ENCODE data around the gene GALNT14. TPM values are rescaled to one million over a fixed set of nuclear protein-coding genes. Genes with fewer than 3 reads are reported as not detected.

Gene GALNT14
- polyA plus RNA-seq, 1 experiment, result 0.07 TPM

DNA sequence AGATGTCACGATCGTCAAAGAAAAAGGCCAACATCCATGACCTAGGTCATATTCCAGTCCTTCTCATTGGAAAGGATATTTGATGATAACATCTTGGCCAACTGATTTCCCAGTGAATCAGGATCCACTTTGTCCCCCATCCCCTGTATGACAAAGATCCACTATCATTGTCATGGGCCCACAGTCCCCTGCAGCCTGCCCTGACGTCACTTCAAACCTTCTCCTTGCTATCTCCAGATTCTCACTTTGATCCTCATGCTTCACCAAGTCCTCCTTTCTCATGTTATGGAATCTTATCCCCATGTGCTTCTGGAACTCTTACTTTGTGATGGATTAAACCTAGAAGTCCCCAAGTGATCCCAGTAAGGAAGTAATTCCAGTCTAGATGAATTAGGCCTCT, 25.7 kb downstream of the GALNT14 start:
- H3K27ac ChIP-seq (ENCODE audit: low read depth, low read length), result no peak overlapping the region
- TF ChIP-seq, protein P1, sequence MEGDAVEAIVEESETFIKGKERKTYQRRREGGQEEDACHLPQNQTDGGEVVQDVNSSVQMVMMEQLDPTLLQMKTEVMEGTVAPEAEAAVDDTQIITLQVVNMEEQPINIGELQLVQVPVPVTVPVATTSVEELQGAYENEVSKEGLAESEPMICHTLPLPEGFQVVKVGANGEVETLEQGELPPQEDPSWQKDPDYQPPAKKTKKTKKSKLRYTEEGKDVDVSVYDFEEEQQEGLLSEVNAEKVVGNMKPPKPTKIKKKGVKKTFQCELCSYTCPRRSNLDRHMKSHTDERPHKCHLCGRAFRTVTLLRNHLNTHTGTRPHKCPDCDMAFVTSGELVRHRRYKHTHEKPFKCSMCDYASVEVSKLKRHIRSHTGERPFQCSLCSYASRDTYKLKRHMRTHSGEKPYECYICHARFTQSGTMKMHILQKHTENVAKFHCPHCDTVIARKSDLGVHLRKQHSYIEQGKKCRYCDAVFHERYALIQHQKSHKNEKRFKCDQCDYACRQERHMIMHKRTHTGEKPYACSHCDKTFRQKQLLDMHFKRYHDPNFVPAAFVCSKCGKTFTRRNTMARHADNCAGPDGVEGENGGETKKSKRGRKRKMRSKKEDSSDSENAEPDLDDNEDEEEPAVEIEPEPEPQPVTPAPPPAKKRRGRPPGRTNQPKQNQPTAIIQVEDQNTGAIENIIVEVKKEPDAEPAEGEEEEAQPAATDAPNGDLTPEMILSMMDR (IDR thresholded peaks at IDR 0.05; ENCODE audit: low read depth, low read length), result no peak
- DNase-seq (ENCODE audit: low read depth, low spot score), result no peak
- no peaks in the 10 kb centered on the region for H3K9me3 ChIP-seq (ENCODE audit: control insufficient read depth, insufficient read depth, low read length)
- no peak overlapping the region for H3K4me3 ChIP-seq (ENCODE audit: low read depth, low read length)
- ChIA-PET POLR2A (no interaction called here), CTCF (interaction anchor here (0.6 kb wide), 1 partner anchor 26 kb away, joined by 5 read pairs; no protein-coding TSS in a partner anchor)
- no peaks in the 10 kb centered on the region for H3K27me3 ChIP-seq (ENCODE audit: control insufficient read depth, insufficient read depth, low read length)

DNA sequence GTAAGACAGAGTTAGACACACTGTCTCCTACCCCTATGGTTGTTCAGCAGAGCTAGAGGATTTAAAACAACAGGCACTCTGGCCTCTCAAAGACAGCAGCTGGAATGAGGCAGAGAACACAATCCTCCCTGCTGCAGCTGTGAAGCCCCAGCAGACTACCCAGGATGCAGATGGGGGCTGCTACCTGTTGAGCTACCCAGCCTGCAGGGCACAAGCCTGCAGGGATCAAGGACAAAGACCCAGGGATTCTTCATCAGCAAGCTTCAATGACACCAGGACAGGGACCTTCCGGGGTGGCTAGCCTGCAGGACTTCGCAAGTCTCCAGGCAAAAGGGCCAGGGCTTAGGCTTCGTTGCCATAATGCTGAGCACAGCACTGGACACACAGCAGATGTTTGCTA, 27.2 kb downstream of the GALNT14 start:
- no peak overlapping the region for H3K4me3 ChIP-seq (ENCODE audit: low read depth, low read length)
- CTCF ChIA-PET, result no interaction called here
- no peaks in the 10 kb centered on the region for H3K9me3 ChIP-seq (ENCODE audit: control insufficient read depth, insufficient read depth, low read length)
- H3K27ac ChIP-seq (ENCODE audit: low read depth, low read length), result no peak overlapping the region
- no peaks in the 10 kb centered on the region for H3K27me3 ChIP-seq (ENCODE audit: control insufficient read depth, insufficient read depth, low read length)
- POLR2A ChIA-PET, result no interaction called here
- DNase-seq (ENCODE audit: low read depth, low spot score), result no peak
- TF ChIP-seq, protein P1 (IDR thresholded peaks at IDR 0.05; ENCODE audit: low read depth, low read length), result no peak

DNA sequence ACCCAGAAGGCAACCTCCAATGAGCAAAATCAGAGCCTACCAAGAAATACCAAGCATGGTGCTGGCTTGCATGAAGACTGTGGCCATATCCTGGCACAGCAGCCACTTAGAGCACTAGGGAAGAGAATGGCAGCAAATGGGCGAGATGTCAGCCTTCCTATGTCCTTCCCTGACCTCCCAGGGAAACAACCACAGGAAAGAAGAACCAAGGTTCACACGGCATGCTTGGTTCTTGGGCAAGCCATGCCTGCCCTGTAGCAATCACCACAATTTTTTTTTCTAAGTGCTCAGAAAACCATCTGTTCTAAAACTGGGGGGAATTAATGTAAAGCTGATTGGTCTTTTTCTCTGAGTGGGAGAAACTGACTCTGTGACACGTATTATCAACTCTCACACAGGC, 27.8 kb downstream of the GALNT14 start:
- Histone ChIP-seq H3K27me3 (ENCODE audit: control insufficient read depth, insufficient read depth, low read length) (no peaks in the 10 kb centered on the region), H3K4me3 (ENCODE audit: low read depth, low read length) (no peak overlapping the region), H3K27ac (ENCODE audit: low read depth, low read length) (no peak overlapping the region), H3K9me3 (ENCODE audit: control insufficient read depth, insufficient read depth, low read length) (no peaks in the 10 kb centered on the region)
- no peak for DNase-seq (ENCODE audit: low read depth, low spot score)
- ChIA-PET CTCF (no interaction called here), POLR2A (no interaction called here)
- TF ChIP-seq, protein P1 (IDR thresholded peaks at IDR 0.05; ENCODE audit: low read depth, low read length), result no peak

DNA sequence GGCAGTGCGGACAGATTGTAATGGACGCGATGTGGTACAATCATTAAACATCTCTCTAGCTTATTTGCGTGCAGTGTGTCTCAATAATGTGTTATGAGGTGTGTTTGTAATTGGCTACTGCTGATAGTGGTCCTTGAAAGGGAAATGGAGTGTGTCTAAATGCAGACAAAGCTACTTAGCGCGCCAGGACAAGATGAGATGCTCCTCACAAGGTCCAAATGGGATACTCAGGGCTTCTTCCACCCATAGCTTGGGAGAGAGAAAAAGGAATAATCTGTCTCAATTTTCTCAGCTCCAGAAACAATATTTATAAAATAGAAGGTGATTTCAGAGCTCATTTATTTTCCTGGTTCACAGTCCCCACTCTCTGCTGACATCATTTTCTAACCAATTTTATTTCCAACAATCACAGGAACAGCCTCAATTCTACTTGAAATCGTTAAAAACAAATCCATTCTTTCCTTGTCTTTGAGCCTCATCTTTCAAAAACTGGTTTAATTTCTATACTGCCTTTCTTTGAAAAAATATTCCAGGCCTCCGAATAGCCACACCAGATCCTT, 28.5 kb downstream of the GALNT14 start:
- Histone ChIP-seq H3K27me3 (ENCODE audit: control insufficient read depth, insufficient read depth, low read length) (no peaks in the 10 kb centered on the region), H3K27ac (ENCODE audit: low read depth, low read length) (no peak overlapping the region), H3K9me3 (ENCODE audit: control insufficient read depth, insufficient read depth, low read length) (no peaks in the 10 kb centered on the region), H3K4me3 (ENCODE audit: low read depth, low read length) (no peak overlapping the region)
- CTCF ChIA-PET, result no interaction called here
- TF ChIP-seq, protein P1 (IDR thresholded peaks at IDR 0.05; ENCODE audit: low read depth, low read length), result no peak
- POLR2A ChIA-PET, result no interaction called here
- no peak for DNase-seq (ENCODE audit: low read depth, low spot score)

DNA sequence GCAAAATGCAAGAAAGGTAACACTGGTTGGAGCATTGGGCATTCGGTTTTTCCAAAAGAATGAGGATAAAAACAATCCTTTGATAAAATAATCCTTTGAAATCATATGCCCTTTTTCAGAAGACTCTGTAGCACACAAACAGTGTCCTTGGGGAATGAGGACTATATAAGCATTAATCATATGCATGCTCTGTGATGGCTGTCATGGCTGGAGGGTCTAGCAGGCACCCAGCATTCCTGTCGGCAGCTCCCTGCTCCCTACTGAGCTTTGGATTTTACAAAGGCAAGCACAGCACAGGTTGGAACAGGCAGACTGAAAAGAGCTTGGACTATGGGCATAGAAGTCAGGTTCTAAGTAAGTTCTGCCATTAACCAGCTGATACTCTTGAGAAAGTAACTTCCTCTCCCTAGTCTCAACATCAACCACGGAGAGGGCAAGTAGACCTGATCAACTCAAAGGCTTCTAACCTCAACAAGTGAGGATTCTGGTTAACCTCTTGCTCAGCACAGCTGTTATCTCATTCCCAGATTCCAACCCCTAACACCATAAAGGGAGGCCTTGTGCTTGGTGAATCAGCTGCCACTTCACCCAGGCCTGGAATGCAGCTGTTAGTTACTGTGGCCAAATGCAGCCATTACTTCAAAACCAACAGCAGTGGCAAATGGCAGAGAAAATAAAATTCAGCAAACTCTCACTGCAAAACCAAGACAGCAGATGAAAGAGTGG, 29.5 kb downstream of the GALNT14 start:
- TF ChIP-seq, protein P1 (IDR thresholded peaks at IDR 0.05; ENCODE audit: low read depth, low read length), result no peak
- H3K4me3 ChIP-seq (ENCODE audit: low read depth, low read length), result no peak overlapping the region
- H3K27ac ChIP-seq (ENCODE audit: low read depth, low read length), result no peak overlapping the region
- no peaks in the 10 kb centered on the region for H3K9me3 ChIP-seq (ENCODE audit: control insufficient read depth, insufficient read depth, low read length)
- ChIA-PET CTCF (no interaction called here), POLR2A (no interaction called here)
- no peaks in the 10 kb centered on the region for H3K27me3 ChIP-seq (ENCODE audit: control insufficient read depth, insufficient read depth, low read length)
- no peak for DNase-seq (ENCODE audit: low read depth, low spot score)
